Activated CD4-positive, CD25-positive, alpha-beta regulatory T cell (primary cell): ENCODE measurements around the gene HMX3.

ENCODE experiments used
- DNase-seq, 4 experiments: peaks; one replicate each; lab custom pipeline; 2025; lab: John Stamatoyannopoulos, UW

The HMX3 gene

GRCh38 chr10:123135415-123136141 lies at the start of gene HMX3:
HMX3 (plus strand) TSS chr10:123135970; CDS start chr10:123136051, 81 bp downstream.
- DNase-seq = no peak

- no peak for DNase-seq
Measured at GRCh38 chr10:123086281-123086680, 49.5 kb upstream of the HMX3 start.

- DNase-seq = no peak
Measured at GRCh38 chr10:123087348-123087747, 48.4 kb upstream of the HMX3 start.

- DNase-seq = no peak
Measured at GRCh38 chr10:123087786-123088185, 48.0 kb upstream of the HMX3 start.

- DNase-seq = no peak
Measured at GRCh38 chr10:123092635-123093414, 42.9 kb upstream of the HMX3 start.

- DNase-seq = no peak
Measured at GRCh38 chr10:123093489-123093888, 42.3 kb upstream of the HMX3 start.

GRCh38 chr10:123096452-123096851 lies 39.3 kb upstream of the HMX3 start:
- DNase-seq = no peak

GRCh38 chr10:123097039-123097438 lies 38.7 kb upstream of the HMX3 start:
- no peak for DNase-seq

- DNase-seq = no peak
Measured at GRCh38 chr10:123100030-123100762, 35.6 kb upstream of the HMX3 start.

- DNase-seq = no peak
Measured at GRCh38 chr10:123101872-123102271, 33.9 kb upstream of the HMX3 start.

GRCh38 chr10:123102673-123103072 lies 33.1 kb upstream of the HMX3 start:
- no peak for DNase-seq

GRCh38 chr10:123103944-123104343 lies 31.8 kb upstream of the HMX3 start:
- DNase-seq = no peak

GRCh38 chr10:123109466-123109865 lies 26.3 kb upstream of the HMX3 start:
- no peak for DNase-seq

- no peak for DNase-seq
Measured at GRCh38 chr10:123117644-123118417, 17.9 kb upstream of the HMX3 start.

GRCh38 chr10:123119081-123119480 lies 16.7 kb upstream of the HMX3 start:
- DNase-seq = no peak

- DNase-seq = no peak
Measured at GRCh38 chr10:123126246-123126645, 9.5 kb upstream of the HMX3 start.

- DNase-seq = no peak
Measured at GRCh38 chr10:123129618-123130271, 6.0 kb upstream of the HMX3 start.

- DNase-seq = peak; percentile 63 to 89 (median 76)
Measured at GRCh38 chr10:123132576-123133477, 2.9 kb upstream of the HMX3 start.

- no peak for DNase-seq
Measured at GRCh38 chr10:123133541-123134342, 2.0 kb upstream of the HMX3 start.
